ENCODE data around the gene LHX4. TPM values are rescaled to one million over a fixed set of nuclear protein-coding genes. Genes with fewer than 3 reads are reported as not detected.

LHX4 gene
- total RNA-seq, 1 donor from 2014 or later: 0.12 TPM

DNA sequence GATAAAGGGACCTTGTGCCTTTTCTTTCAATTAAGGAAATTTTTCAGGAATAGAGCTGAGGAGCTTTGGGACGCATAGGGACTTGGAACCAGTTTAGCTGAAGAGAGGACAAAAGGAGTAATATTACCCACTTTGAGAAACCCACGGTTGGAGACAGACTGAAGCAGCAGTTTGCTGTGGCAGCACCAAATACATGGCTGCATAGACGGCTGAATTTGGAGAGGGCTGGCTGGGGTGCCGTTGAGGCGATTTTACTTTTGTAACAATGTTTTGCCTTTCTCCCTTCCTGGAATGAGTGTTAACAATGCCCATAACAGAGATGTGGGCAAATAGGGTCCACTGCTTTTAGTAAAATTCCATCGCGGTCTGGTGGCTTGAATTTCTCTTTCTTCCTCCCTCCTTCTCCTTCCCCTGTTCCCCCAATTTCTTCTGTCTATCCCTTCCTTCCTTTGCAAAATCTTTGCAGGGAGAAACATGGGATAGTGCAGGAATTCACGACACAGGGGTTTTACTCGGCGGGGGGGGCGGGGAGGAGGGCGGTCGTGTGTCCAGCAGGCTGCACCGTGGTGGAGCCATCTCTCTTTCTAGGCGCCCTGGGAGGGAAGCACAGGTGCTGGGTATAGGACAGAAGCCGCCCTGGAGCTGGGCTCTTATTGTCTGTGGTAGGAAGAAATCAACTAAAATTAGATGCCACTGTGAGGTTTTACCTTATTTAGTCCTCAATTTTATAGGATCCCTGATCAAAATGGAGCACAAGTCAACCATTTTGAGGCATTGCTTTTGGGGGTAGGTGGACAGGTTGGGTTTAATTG lies 6.8 kb downstream of the LHX4 start:
- no peaks in the 10 kb centered on the region for H3K36me3 Mint-ChIP-seq (ENCODE audit: low read depth)
- no peak for DNase-seq (ENCODE audit: low spot score)
- TF ChIP-seq, protein P1, sequence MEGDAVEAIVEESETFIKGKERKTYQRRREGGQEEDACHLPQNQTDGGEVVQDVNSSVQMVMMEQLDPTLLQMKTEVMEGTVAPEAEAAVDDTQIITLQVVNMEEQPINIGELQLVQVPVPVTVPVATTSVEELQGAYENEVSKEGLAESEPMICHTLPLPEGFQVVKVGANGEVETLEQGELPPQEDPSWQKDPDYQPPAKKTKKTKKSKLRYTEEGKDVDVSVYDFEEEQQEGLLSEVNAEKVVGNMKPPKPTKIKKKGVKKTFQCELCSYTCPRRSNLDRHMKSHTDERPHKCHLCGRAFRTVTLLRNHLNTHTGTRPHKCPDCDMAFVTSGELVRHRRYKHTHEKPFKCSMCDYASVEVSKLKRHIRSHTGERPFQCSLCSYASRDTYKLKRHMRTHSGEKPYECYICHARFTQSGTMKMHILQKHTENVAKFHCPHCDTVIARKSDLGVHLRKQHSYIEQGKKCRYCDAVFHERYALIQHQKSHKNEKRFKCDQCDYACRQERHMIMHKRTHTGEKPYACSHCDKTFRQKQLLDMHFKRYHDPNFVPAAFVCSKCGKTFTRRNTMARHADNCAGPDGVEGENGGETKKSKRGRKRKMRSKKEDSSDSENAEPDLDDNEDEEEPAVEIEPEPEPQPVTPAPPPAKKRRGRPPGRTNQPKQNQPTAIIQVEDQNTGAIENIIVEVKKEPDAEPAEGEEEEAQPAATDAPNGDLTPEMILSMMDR (IDR thresholded peaks at IDR 0.05): no peak
- H3K4me3 Mint-ChIP-seq (ENCODE audit: unreplicated experiment): no peak overlapping the region
- H3K4me1 Mint-ChIP-seq (ENCODE audit: low read depth): peaks cover 20% of the 10 kb centered on the region
- H3K27ac Mint-ChIP-seq (ENCODE audit: unreplicated experiment): no peak overlapping the region
- H3K27me3 Mint-ChIP-seq (ENCODE audit: low read depth): peaks cover 88% of the 10 kb centered on the region
- no peaks in the 10 kb centered on the region for H3K9me3 Mint-ChIP-seq (ENCODE audit: low read depth)

DNA sequence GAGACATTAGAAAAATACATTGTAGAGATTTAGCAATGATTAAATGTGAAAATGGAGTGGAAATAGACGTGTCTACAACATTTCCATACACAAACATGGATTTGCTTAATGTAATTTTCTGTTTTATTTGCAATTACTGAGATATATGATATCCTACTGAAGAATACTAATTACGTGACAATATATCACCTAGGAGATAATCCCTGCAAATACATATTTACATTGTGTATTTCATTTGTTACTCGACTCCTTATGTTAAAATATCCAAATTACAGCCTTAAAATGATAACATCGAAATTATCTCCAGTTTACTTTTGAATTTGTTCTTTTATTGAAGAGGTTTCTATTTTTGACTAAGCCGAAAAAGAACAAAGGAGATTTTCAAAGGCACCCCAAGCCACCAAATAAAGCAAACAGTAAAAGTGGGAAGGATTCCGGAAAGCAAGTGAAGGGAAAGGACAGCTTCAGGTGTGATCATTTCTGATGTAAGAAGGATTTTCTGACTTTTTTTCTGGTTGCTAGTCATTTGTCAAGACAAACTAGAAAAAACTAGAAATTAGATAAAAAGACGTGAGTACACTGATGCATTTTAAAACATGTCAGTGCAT lies 7.9 kb downstream of the LHX4 start:
- Mint-ChIP-seq H3K27me3 (ENCODE audit: low read depth) (peaks cover 86% of the 10 kb centered on the region), H3K36me3 (ENCODE audit: low read depth) (no peaks in the 10 kb centered on the region), H3K9me3 (ENCODE audit: low read depth) (no peaks in the 10 kb centered on the region), H3K4me1 (ENCODE audit: low read depth) (peaks cover 16% of the 10 kb centered on the region), H3K27ac (ENCODE audit: unreplicated experiment) (no peak overlapping the region), H3K4me3 (ENCODE audit: unreplicated experiment) (no peak overlapping the region)
- DNase-seq (ENCODE audit: low spot score): no peak
- TF ChIP-seq, protein P1 (IDR thresholded peaks at IDR 0.05): no peak

DNA sequence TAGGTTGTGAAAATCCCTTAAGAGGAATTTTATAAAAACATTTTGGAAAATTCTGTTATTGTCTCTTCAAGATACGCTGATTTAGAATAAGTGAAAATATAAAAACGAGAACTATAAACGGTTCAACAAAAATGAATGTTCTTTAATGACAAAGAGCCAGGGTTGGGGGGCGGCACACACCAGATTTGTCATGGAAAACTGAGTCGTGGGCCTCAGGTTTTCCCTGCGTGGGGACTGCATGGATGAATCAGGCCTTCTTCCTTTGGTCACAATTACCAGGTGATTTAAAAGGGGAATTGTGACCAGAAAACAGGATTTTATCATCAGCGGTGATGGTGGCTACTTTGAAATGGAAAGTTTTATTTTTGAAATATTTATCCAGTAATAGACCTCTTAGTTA lies 8.6 kb downstream of the LHX4 start:
- Mint-ChIP-seq H3K27me3 (ENCODE audit: low read depth) (peaks cover 81% of the 10 kb centered on the region), H3K4me1 (ENCODE audit: low read depth) (peaks cover 13% of the 10 kb centered on the region), H3K9me3 (ENCODE audit: low read depth) (no peaks in the 10 kb centered on the region), H3K4me3 (ENCODE audit: unreplicated experiment) (no peak overlapping the region), H3K27ac (ENCODE audit: unreplicated experiment) (no peak overlapping the region), H3K36me3 (ENCODE audit: low read depth) (no peaks in the 10 kb centered on the region)
- no peak for DNase-seq (ENCODE audit: low spot score)
- TF ChIP-seq, protein P1 (IDR thresholded peaks at IDR 0.05): no peak

DNA sequence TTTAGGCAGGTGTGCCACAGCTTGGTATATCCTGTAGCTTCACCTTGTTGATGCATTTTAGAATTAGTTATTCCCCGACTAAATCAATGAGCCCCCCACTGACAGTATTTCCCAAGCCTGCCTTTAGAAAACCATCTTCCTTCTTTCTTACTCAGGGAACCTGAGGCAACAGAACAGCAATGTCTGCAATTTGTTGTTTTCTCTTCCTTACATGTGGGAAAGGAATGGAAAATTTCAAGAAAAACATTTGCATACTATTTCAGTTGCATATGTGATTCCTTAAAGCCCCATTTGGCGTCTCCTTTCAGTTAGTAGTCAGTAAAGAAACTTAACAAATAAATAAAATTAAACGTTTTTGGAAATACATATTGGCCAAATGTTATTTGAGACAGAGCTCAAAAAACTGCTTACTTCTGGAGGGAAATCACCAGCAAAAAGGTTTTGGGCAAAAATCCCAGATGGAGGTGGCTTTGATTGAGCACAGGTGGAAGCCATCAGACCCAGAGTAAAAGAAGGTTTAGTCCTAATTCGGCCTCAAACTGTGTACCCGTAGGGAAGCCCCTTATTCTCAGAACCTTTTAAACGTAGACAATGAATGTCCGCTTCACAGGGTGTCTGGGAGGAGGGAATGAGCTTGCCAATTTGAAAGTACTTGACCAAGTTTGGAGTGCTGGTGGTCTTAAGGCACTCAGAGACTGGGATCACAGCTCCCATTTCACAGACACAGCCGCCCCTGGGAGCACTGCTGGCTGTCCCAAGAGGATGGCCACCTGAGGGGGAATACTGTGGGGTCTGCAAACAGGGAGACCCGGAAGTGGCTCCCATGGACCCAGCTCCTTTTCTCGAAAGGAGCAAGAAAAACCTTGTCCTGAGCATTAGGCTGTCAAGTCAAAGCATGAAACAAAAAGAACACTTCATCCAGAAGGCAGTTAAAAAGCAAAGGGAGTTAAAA lies 9.4 kb downstream of the LHX4 start:
- Mint-ChIP-seq H3K9me3 (ENCODE audit: low read depth) (no peaks in the 10 kb centered on the region), H3K36me3 (ENCODE audit: low read depth) (no peaks in the 10 kb centered on the region), H3K4me3 (ENCODE audit: unreplicated experiment) (no peak overlapping the region), H3K27ac (ENCODE audit: unreplicated experiment) (no peak overlapping the region), H3K27me3 (ENCODE audit: low read depth) (peaks cover 78% of the 10 kb centered on the region), H3K4me1 (ENCODE audit: low read depth) (peaks cover 6% of the 10 kb centered on the region)
- DNase-seq (ENCODE audit: low spot score): no peak
- TF ChIP-seq, protein P1 (IDR thresholded peaks at IDR 0.05): no peak
